Body of pancreas (tissue), 4 donors: Measurements from ENCODE around the gene PRR36.

Experiments used
- CTCF ChIP-seq, 7 experiments: fragments of 450-650 bp in 4 of 7; fragments of 200-600 bp in 3 of 7; sonication (generic) in 3 of 7; IDR thresholded peaks; one replicate each; pipeline ENCODE4 v1.5.1; 2016 to 2019; ENCODE audit warnings: antibody characterized with exemption in 7 of 7
- POLR2A ChIP-seq, 3 donors: fragments of 450-650 bp; IDR thresholded peaks; one replicate each; pipeline ENCODE4 v1.6.1; 2016; ENCODE audit warnings: antibody characterized with exemption in 3 of 3, mild to moderate bottlenecking in 2 of 3

- no peak for TF ChIP-seq CTCF (IDR thresholded peaks at IDR 0.05)
- no peak for TF ChIP-seq POLR2A (IDR thresholded peaks at IDR 0.05)
Measured at GRCh38 chr19:7913652-7914051, 39.5 kb upstream of the PRR36 start.
